HG03103 (cell line): ENCODE data around the gene SLC22A2.

Experiments
- ATAC-seq: cut with Tn5 transposase; IDR thresholded peaks from one replicate; pipeline ENCODE4 v1.9.1; 2021; ENCODE audit warnings: low read depth; ENCODE audit not compliant: unreplicated experiment

The SLC22A2 gene

DNA sequence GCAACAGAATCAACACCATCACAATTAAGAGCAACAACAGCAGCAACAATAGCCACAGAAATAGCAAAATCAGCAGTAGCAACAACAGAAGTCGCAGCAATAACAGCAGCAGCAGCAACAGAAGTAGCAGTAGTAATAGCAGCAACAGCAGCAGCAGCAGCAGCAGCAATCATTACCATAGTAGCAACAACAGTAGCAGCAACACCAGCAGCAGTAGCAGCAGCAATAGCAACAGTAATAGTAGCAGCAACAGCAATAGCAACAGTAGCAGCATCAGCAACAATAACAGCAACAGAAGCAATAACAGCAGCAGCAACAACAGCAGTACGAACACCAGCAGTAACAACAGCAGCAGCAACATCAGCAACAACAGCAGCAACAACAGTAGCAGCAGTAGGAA lies 39.8 kb downstream of the SLC22A2 start:
- ATAC-seq, result no peak

GRCh38 chr6:160217863-160218262 lies 40.8 kb downstream of the SLC22A2 start:
- no peak for ATAC-seq

DNA sequence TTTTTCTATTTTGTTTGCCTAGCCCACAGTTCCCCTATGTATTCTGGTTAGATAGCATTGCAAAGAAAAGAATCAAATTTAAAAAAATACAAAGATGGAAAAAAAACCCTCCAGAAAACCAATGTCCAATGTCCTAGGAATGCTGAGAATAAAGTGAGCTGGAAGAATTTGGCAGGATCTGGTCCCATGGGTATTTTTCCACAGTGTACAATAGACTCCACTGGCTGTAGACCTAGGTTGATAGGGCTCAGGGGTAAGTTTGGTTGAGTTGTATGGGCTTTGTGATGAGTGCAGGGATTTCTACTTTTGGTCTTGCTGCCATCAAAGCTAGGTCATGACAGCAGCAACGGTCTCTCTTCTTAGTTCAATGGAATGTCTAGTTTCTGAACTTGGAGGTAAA lies 41.5 kb downstream of the SLC22A2 start:
- ATAC-seq, result no peak

DNA sequence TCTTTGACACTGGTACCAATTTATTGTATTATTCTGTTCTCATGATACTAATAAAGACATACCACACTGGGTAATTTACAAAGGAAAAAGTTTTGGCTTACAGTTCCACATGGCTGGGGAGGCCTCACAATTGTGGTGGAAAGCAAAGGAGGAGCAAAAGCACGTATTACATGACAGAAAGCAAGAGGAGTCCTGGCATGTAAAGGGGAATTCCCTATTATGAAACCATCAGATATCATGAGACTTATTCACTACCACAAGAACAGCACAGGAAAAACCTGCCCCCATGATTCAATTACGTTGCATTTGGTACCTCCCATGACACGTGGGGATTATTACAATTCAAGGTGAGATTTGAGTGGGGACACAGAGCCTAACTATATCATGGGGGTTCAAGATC lies 43.4 kb downstream of the SLC22A2 start:
- no peak for ATAC-seq

- no peak for ATAC-seq
Observed at GRCh38 chr6:160207618-160208017, 51.0 kb downstream of the SLC22A2 start.

GRCh38 chr6:160204710-160205109 lies 53.9 kb downstream of the SLC22A2 start:
- ATAC-seq, result no peak

DNA sequence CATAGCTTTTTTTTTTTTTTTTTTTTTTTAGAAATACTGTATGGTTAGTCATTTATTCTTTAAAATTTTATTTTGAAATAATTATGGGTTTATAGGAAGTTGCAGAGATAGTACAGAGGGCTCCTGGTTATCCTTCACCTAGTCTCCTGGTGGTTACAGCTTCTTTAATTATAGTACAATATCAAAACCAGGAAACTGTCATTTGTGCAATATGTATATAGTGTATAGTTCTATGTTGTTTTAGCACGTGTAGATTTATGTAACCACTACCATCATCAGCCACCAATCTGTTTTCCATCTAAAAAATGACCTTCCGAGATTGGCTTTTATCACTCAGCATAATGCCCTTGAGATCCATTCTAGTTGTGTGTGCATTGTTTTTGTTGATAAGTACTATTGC lies 54.7 kb downstream of the SLC22A2 start:
- ATAC-seq, result no peak

- ATAC-seq, result no peak
Observed at GRCh38 chr6:160203522-160203921, 55.1 kb downstream of the SLC22A2 start.

DNA sequence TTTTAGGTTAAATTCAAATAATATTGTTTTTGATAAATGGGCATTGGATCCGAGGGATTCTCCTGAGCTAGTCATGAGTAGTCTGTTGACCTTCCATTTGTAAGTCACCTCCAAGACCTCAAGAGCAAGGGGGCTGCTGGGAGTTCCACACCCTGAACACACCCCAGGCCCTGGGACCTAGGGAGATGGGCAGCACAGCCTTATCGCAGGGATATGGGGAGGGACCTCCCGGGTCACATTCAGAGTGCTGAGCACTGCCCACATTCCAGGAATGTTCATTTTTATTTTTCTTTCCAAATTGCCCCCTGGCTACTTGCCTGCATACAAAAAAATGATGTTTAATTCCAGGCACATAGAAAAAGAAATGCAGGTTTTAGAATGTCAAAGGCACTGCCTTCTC lies 55.5 kb downstream of the SLC22A2 start:
- ATAC-seq, result no peak

- no peak for ATAC-seq
Observed at GRCh38 chr6:160202411-160202810, 56.2 kb downstream of the SLC22A2 start.

- no peak for ATAC-seq
Observed at GRCh38 chr6:160201061-160201460, 57.6 kb downstream of the SLC22A2 start.

- no peak for ATAC-seq
Observed at GRCh38 chr6:160198606-160199211, 59.9 kb downstream of the SLC22A2 start.

GRCh38 chr6:160197662-160198061 lies 61.0 kb downstream of the SLC22A2 start:
- ATAC-seq, result no peak

DNA sequence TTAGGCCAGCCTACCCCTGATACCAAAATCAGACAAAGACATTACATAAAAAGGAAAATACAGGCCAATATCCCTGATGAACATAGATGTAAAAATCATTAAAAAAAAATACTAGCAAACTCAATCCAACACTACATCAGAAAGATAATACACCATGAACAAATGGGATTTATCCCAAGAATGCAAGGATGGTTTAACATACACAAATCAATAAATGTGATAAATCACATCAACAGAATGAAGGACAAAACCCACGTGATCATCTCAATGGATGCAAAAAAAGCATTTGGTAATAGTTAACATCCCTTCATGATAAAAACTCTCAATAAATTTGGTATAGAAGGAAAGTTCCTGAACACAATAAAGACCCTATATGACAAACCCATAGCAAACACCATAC lies 63.8 kb downstream of the SLC22A2 start:
- no peak for ATAC-seq

- ATAC-seq, result no peak
Observed at GRCh38 chr6:160192840-160193239, 65.8 kb downstream of the SLC22A2 start.

- ATAC-seq, result no peak
Observed at GRCh38 chr6:160190973-160191372, 67.6 kb downstream of the SLC22A2 start.

DNA sequence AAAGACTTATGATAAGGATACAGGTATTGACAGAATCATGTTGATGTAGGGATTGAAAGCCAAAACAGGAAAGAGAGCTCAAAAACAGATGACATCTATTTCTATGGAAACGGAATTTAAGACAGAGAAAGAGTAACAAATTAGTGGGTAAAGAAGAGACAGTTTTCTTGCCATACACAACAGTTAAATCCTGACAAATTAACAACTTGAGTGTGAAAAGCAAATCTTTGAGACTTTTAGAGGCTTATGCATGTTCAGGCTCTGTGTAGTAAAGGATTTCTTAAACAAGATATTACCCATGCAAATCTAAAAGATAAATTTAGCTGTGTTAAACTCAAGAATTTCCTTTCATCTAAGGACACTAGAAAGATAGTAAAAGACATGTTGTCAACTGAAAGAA lies 68.5 kb downstream of the SLC22A2 start:
- no peak for ATAC-seq

DNA sequence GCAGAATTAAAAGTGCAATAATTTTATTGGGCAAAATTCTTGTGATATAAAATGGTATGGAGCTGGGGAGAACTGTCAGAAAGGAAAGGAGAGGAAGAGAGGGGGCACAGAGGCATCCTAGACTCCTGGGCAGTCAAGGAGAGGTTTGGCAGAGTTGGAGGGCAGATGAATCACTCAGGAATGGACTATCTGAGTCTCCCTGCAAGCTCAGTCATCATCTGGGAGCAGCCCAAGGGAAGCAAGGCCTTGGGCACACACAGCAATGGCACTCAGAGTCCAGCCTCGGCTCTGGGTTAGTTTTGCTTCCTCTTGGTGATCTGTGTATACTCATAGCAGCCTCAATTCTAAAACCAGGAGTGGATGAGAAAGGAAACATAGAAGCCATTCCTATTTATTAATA lies 69.8 kb downstream of the SLC22A2 start:
- no peak for ATAC-seq

DNA sequence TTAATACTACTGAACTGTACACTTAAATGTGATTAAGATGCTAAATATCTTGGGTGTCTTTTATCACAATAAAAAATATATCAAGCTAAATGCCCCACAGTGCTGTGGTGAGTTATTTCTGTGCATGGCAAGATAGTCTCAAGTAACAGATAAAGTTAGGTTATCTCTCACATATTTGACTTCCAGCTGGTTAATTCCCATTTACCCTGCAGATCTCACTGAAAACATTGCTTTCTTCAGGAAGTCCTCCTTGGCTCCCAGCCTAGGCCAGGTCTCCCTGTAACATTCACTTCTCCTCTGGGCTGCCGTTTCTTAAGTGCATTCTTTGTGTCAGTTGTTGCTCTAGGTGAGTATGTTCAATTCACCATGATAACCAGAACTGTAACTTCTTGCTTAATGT lies 77.9 kb downstream of the SLC22A2 start:
- ATAC-seq, result no peak

DNA sequence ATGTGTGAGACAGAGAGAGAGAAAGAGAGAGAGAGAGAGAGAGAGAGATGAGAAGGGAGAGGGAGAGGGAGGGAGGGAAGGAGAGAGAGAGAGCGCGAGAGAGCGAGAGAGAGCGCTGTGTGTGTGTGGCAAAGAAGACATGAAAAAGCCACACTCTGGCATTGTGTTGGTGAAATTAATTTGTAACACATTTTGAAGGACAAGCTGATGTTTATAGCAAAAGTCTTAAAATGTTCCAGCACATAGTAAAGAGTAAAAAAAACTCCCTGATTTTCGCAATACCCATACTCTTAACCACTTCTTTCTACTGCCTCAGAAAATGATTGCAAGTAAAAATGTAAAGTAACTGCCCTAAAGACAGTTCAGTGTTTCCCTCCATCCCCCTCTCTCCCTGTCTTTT lies 80.3 kb downstream of the SLC22A2 start:
- ATAC-seq, result no peak

DNA sequence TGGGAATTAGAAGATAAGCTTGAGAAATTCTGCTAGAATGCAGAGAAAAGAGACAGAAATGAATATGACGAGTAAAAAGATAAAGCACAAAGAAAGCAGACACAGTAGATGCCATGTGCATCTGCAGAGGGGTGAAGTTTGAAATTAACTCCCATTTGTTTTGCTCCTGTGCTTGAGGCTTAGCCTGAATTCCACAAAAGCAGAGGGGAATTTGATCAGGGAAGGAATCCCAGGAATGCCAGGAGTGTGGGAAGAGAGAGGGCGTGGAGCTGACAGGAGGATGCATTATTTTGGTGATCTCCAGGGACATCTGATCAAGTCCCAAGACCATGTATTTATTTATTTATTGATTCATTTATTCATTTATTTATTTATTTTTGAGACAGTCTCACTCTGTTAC lies 81.4 kb downstream of the SLC22A2 start:
- ATAC-seq, result no peak

GRCh38 chr6:160174681-160175080 lies 83.9 kb downstream of the SLC22A2 start:
- ATAC-seq, result no peak
